A549 (cell line): ENCODE results near the gene OR4D1. TPM values are rescaled to one million over a fixed set of nuclear protein-coding genes. Genes with fewer than 3 reads are reported as not detected.

Source experiments
- ATAC-seq, 2 experiments: fragments of 200-7000 bp in 1 of 2; fragments of >200 bp in 1 of 2; cut with Nextera tagmentation in 1 of 2; cut with Tn5 transposase in 1 of 2; 3 replicates each; pipeline versions ENCODE4 v1.8.0 to v1.9.1; 2018 to 2020; ENCODE audit warnings: mild to moderate bottlenecking in 1 of 2, moderate library complexity in 1 of 2
- CTCF ChIA-PET: fragments of 300-600 bp; sonication (Branson Sonifier 250); formaldehyde crosslinking; extraction: SDS; loops from one replicate; lab custom pipeline; 2021; ENCODE audit warnings: antibody characterized with exemption, inconsistent platforms; lab: Yijun Ruan, JAX
- POLR2A ChIA-PET: fragments of 350-600 bp; formaldehyde crosslinking; extraction: SDS; loops from one replicate; lab custom pipeline; 2021; ENCODE audit warnings: antibody characterized with exemption, inconsistent platforms; lab: Yijun Ruan, JAX
- DNase-seq, 2 experiments: peaks; one replicate each; pipeline versions ENCODE4 v3.0.0 to v3.0.0-alpha.2; 2011 to 2016; ENCODE audit warnings: low read depth in 1 of 2, low spot score in 1 of 2
- FAIRE-seq: peaks from 2 replicates; lab custom pipeline; 2011; peaks lifted over from hg19 to GRCh38; lab: Jason Lieb, UNC
- H3K27ac ChIP-seq, 2 experiments: fragments of >200 bp; sonication (Bioruptor Twin); formaldehyde crosslinking; 3 replicates each; pipeline ENCODE4 v1.5.1; 2016 to 2017
- H3K4me1 ChIP-seq: fragments of >200 bp; sonication (Bioruptor Twin); formaldehyde crosslinking; 3 replicates; pipeline ENCODE4 v1.6.1; 2016
- H3K4me2 ChIP-seq: fragments of >200 bp; sonication (Bioruptor Twin); formaldehyde crosslinking; 3 replicates; pipeline ENCODE4 v1.6.1; 2016
- H3K4me3 ChIP-seq: fragments of >200 bp; sonication (Bioruptor Twin); formaldehyde crosslinking; 3 replicates; pipeline ENCODE4 v1.5.1; 2016
- H3K9me3 ChIP-seq: fragments of >200 bp; sonication (Bioruptor Twin); formaldehyde crosslinking; 3 replicates; pipeline ENCODE4 v1.6.1; 2016
- BHLHE40 ChIP-seq: IDR thresholded peaks from 2 replicates; pipeline ENCODE4 v1.6.1; 2012; ENCODE audit warnings: low read depth, low read length, inconsistent platforms
- CBX2 ChIP-seq: fragments of 200-600 bp; sonication (generic); IDR thresholded peaks from 2 replicates; pipeline ENCODE4 v1.6.1; 2016; ENCODE audit warnings: low read depth, mild to moderate bottlenecking, borderline replicate concordance
- CHD2 ChIP-seq: fragments of 150-350 bp; IDR thresholded peaks from 2 replicates; pipeline ENCODE4 v1.6.1; 2014; ENCODE audit warnings: low read length; ENCODE audit not compliant: partially characterized antibody
- EHMT2 ChIP-seq: fragments of 200-600 bp; sonication (generic); IDR thresholded peaks from 2 replicates; pipeline ENCODE4 v1.6.1; 2016; ENCODE audit warnings: antibody characterized with exemption, low read depth, mild to moderate bottlenecking, moderate library complexity
- FOSL2 ChIP-seq, 2 experiments: fragments of 450-650 bp in 1 of 2; fragments of >200 bp in 1 of 2; sonication (Bioruptor Twin) in 1 of 2; formaldehyde crosslinking; IDR thresholded peaks; 2 replicates each; pipeline versions ENCODE4 v1.5.0 to v1.6.1; 2016 to 2020; ENCODE audit warnings: mild to moderate bottlenecking in 1 of 2, moderate library complexity in 1 of 2
- GATA3 ChIP-seq: IDR thresholded peaks from 2 replicates; pipeline ENCODE4 v1.6.1; 2012; ENCODE audit warnings: borderline replicate concordance
- KDM1A ChIP-seq: fragments of 200-600 bp; sonication (generic); IDR thresholded peaks from 2 replicates; pipeline ENCODE4 v1.6.1; 2016; ENCODE audit warnings: low read depth, mild to moderate bottlenecking
- KDM5A ChIP-seq: fragments of 200-600 bp; sonication (generic); IDR thresholded peaks from 2 replicates; pipeline ENCODE4 v1.6.1; 2016; ENCODE audit warnings: antibody characterized with exemption, mild to moderate bottlenecking
- MAZ ChIP-seq: fragments of 150-350 bp; IDR thresholded peaks from 2 replicates; pipeline ENCODE4 v1.6.1; 2014; ENCODE audit warnings: antibody characterized with exemption, low read depth, low read length, borderline replicate concordance
- PHF8 ChIP-seq: fragments of 200-600 bp; sonication (generic); IDR thresholded peaks from 2 replicates; pipeline ENCODE4 v1.6.1; 2016; ENCODE audit warnings: low read depth, mild to moderate bottlenecking, antibody characterized with exemption, moderate library complexity, borderline replicate concordance
- SMC3 ChIP-seq: fragments of >200 bp; sonication (Bioruptor Twin); formaldehyde crosslinking; IDR thresholded peaks from 3 replicates; pipeline ENCODE4 v1.6.1; 2018; ENCODE audit warnings: inconsistent platforms
- TFCP2L1 ChIP-seq: fragments of 250-450 bp; sonication (Bioruptor Pico); IDR thresholded peaks from 2 replicates; pipeline ENCODE4 v1.5.0; 2021; ENCODE audit warnings: mild to moderate bottlenecking
- ZC3H11A ChIP-seq: fragments of 450-650 bp; IDR thresholded peaks from 2 replicates; pipeline ENCODE4 v1.6.1; 2014; ENCODE audit warnings: antibody characterized with exemption, mild to moderate bottlenecking
- ZFP36 ChIP-seq: fragments of 450-650 bp; IDR thresholded peaks from 2 replicates; pipeline ENCODE4 v1.6.1; 2014; ENCODE audit warnings: borderline replicate concordance; ENCODE audit not compliant: partially characterized antibody
- WGBS: methylation state at CpG from one replicate; pipeline ENCODE4 v1.1.6; 2017; ENCODE audit errors: missing lambda C conversion rate; 5-methylcytosine and 5-hydroxymethylcytosine counted together
- polyA plus RNA-seq, 4 experiments: library from polyadenylated mRNA; depleted of rRNA in 3 of 4; stranded (reverse); fragments of >200 nt; fragmentation: RNase III in 1 of 4; extraction: RNeasy Plus Mini Kit Qiagen cat#74134 plus additional on column Dnase treatment in 1 of 4; gene quantifications; 2 replicates in 3 of 4; 3 replicates in 1 of 4; pipeline ENCODE4 v1.2.3, GENCODE V29; 2011 to 2017
- TF ChIP-seq, protein P1 (sequence below): fragments of 250-450 bp; sonication (Bioruptor Pico); IDR thresholded peaks from 2 replicates; pipeline ENCODE4 v1.5.0; 2021; ENCODE audit warnings: mild to moderate bottlenecking, moderate library complexity, borderline replicate concordance
- TF ChIP-seq, protein P2 (sequence below): fragments of >200 bp; sonication (Bioruptor Twin); formaldehyde crosslinking; IDR thresholded peaks from 3 replicates; pipeline ENCODE4 v1.6.1; 2016
- TF ChIP-seq, protein P3 (sequence below): fragments of 200-600 bp; sonication (generic); IDR thresholded peaks from 2 replicates; pipeline ENCODE4 v1.6.1; 2016; ENCODE audit warnings: antibody characterized with exemption, mild to moderate bottlenecking, moderate library complexity
- TF ChIP-seq, protein P4 (sequence below): IDR thresholded peaks from 2 replicates; pipeline ENCODE4 v1.6.1; 2012

The OR4D1 gene
- polyA plus RNA-seq, 2 of the 4 experiments (the other 2 are of a cell fraction) = 0.03 TPM

DNA sequence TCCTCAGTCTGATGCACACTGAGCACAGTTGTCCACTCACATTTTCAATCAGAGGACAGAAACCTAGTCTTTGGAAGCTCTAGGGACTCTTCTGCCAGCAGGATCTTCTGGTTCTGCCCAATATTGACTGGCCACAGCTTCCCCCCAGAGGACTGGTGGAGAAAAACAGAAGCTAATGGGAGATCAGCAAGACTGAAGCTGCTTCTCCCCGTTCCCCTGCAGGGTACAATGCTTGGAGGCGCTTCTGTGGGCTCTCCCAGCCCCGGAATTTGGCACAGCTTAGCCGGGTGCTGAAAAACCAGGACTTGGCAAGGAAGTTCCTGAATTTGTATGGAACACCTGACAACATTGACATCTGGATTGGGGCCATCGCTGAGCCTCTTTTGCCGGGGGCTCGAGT, 54.7 kb downstream of the OR4D1 start (continued):
- TF ChIP-seq, protein P1, sequence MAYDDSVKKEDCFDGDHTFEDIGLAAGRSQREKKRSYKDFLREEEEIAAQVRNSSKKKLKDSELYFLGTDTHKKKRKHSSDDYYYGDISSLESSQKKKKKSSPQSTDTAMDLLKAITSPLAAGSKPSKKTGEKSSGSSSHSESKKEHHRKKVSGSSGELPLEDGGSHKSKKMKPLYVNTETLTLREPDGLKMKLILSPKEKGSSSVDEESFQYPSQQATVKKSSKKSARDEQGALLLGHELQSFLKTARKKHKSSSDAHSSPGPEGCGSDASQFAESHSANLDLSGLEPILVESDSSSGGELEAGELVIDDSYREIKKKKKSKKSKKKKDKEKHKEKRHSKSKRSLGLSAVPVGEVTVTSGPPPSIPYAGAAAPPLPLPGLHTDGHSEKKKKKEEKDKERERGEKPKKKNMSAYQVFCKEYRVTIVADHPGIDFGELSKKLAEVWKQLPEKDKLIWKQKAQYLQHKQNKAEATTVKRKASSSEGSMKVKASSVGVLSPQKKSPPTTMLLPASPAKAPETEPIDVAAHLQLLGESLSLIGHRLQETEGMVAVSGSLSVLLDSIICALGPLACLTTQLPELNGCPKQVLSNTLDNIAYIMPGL (CRISPR knock-in tag) = no peak
- TF ChIP-seq ZFP36 (no peak), KDM5A (no peak), CBX2 (no peak)
- TF ChIP-seq, protein P2, sequence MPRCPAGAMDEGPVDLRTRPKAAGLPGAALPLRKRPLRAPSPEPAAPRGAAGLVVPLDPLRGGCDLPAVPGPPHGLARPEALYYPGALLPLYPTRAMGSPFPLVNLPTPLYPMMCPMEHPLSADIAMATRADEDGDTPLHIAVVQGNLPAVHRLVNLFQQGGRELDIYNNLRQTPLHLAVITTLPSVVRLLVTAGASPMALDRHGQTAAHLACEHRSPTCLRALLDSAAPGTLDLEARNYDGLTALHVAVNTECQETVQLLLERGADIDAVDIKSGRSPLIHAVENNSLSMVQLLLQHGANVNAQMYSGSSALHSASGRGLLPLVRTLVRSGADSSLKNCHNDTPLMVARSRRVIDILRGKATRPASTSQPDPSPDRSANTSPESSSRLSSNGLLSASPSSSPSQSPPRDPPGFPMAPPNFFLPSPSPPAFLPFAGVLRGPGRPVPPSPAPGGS = no peak
- TF ChIP-seq, protein P3, sequence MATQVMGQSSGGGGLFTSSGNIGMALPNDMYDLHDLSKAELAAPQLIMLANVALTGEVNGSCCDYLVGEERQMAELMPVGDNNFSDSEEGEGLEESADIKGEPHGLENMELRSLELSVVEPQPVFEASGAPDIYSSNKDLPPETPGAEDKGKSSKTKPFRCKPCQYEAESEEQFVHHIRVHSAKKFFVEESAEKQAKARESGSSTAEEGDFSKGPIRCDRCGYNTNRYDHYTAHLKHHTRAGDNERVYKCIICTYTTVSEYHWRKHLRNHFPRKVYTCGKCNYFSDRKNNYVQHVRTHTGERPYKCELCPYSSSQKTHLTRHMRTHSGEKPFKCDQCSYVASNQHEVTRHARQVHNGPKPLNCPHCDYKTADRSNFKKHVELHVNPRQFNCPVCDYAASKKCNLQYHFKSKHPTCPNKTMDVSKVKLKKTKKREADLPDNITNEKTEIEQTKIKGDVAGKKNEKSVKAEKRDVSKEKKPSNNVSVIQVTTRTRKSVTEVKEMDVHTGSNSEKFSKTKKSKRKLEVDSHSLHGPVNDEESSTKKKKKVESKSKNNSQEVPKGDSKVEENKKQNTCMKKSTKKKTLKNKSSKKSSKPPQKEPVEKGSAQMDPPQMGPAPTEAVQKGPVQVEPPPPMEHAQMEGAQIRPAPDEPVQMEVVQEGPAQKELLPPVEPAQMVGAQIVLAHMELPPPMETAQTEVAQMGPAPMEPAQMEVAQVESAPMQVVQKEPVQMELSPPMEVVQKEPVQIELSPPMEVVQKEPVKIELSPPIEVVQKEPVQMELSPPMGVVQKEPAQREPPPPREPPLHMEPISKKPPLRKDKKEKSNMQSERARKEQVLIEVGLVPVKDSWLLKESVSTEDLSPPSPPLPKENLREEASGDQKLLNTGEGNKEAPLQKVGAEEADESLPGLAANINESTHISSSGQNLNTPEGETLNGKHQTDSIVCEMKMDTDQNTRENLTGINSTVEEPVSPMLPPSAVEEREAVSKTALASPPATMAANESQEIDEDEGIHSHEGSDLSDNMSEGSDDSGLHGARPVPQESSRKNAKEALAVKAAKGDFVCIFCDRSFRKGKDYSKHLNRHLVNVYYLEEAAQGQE = no peak

DNA sequence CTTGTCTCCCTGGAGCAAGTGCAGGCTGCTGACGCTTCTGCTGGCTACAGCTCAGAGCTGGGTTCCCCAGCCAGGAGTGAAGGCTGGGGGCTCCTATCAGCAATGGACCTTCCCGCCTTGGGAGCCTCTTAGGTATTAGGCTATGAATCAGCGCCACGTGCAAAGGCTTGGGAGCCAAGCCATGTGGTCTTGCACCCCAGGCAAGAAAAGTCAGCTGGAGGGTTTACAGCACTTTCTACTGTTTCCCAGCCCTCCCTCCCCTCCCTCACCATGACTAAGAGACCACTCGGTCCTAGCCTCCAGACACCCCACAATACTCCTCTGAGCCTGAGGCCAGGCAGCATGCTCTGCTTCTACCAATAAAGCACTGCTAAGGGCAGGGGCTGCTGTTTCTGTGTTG, 56.6 kb downstream of the OR4D1 start:
- ChIA-PET POLR2A (no interaction called here), CTCF (interaction anchor here (1.5 to 2.4 kb wide), 2 partner anchors 10 to 14 kb away, joined by 4 to 8 read pairs; no protein-coding TSS in a partner anchor)
- no peaks in the 10 kb centered on the region for H3K4me1 ChIP-seq
- H3K27ac ChIP-seq = no peak overlapping the region
- WGBS = 75% methylated on average over 5 of the region's 5 CpGs
- ATAC-seq (no peak), DNase-seq (no peak), FAIRE-seq (no peak)
- H3K9me3 ChIP-seq = no peaks in the 10 kb centered on the region
- no peak for TF ChIP-seq TFCP2L1 (CRISPR knock-in tag)
- no peak for TF ChIP-seq CBX2
- TF ChIP-seq GATA3 = no peak
- TF ChIP-seq EHMT2 = no peak
- TF ChIP-seq, protein P3 = no peak
- no peak for TF ChIP-seq BHLHE40
- no peak for TF ChIP-seq PHF8
- TF ChIP-seq MAZ = no peak
- H3K4me2 ChIP-seq = no peak overlapping the region
- H3K4me3 ChIP-seq = no peak overlapping the region

DNA sequence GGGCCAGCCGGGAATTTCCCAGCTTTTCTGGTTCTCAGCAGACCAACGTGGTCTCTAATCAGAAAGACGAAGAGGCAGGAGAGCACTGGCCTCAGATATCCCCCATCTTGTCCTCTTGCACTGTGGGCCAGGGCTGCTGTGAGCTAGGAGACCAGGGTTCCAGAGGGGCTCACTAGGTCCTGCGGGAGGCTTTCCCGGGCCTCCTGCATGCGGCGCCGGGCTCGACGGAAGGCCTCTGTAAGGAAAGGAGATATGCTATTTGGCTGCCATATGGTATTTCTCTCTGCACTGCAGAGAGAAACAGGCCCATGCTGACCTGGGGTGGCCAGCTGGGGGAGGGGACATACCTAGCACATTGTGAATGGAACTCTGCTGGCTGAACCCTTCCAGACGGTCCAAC, 57.8 kb downstream of the OR4D1 start:
- Histone ChIP-seq H3K4me3 (no peak overlapping the region), H3K9me3 (no peaks in the 10 kb centered on the region), H3K4me1 (no peaks in the 10 kb centered on the region), H3K27ac (no peak overlapping the region), H3K4me2 (no peak overlapping the region)
- no peak for FAIRE-seq
- no peak for DNase-seq
- TF ChIP-seq SMC3 (no peak), ZC3H11A (no peak), FOSL2 (IDR thresholded peaks at IDR 0.05) (no peak), FOSL2 (CRISPR knock-in tag; IDR thresholded peaks at IDR 0.05) (no peak), KDM1A (no peak), KDM5A (no peak), CHD2 (no peak)
- TF ChIP-seq, protein P4, sequence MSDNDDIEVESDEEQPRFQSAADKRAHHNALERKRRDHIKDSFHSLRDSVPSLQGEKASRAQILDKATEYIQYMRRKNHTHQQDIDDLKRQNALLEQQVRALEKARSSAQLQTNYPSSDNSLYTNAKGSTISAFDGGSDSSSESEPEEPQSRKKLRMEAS = no peak
- TF ChIP-seq, protein P3 = no peak
- ATAC-seq = no peak
- 80% methylated on average over 10 of the region's 11 CpGs for WGBS
- ChIA-PET POLR2A (no interaction called here), CTCF (interaction anchor here (0.7 to 3.4 kb wide), 5 partner anchors 11 to 44 kb away, joined by 3 to 19 read pairs (median 4); partner anchors contain the start of gene MKS1)
